ENCODE data around the gene MED27. TPM values are rescaled to one million over a fixed set of nuclear protein-coding genes. Genes with fewer than 3 reads are reported as not detected.

The MED27 gene
- total and polyA plus RNA-seq, 7 donors = 11.9 to 19.7 (median 15.6) TPM

- DNase-seq = no peak
- Histone ChIP-seq H3K4me3 (no peak overlapping the region), H3K4me1 (peaks cover 0 to 9% (median 0%) of the 10 kb centered on the region in 4 donors), H3K9me3 (no peaks in the 10 kb centered on the region), H3K27me3 (no peaks in the 10 kb centered on the region), H3K27ac (no peak overlapping the region), H3K36me3 (peaks cover 0 to 28% (median 0%) of the 10 kb centered on the region in 4 donors)
- intact Hi-C loops (cut with DNase I) = no loop called here
- 87 to 97% methylated on average over 2 of the region's 2 CpGs for WGBS, 2 donors
- TF ChIP-seq EP300 (IDR thresholded peaks at IDR 0.05) = no peak
- no peak for TF ChIP-seq POLR2A (IDR thresholded peaks at IDR 0.05)
- no peak for TF ChIP-seq POLR2AphosphoS5 (IDR thresholded peaks at IDR 0.05)
- no peak for TF ChIP-seq CTCF (IDR thresholded peaks at IDR 0.05)
These were observed 190.7 kb downstream of the MED27 start for GRCh38 chr9:131888923-131889322.

- Histone ChIP-seq H3K27ac (no peak overlapping the region), H3K36me3 (peaks cover 0 to 16% (median 0%) of the 10 kb centered on the region in 4 donors), H3K4me1 (peaks cover 0 to 9% (median 0%) of the 10 kb centered on the region in 4 donors), H3K4me3 (no peak overlapping the region), H3K27me3 (no peaks in the 10 kb centered on the region), H3K9me3 (no peaks in the 10 kb centered on the region)
- no peak for DNase-seq
- WGBS, 2 donors = 73 to 81% methylated on average over 2 of the region's 2 CpGs
- TF ChIP-seq CTCF (IDR thresholded peaks at IDR 0.05) = no peak
- TF ChIP-seq POLR2AphosphoS5 (IDR thresholded peaks at IDR 0.05) = no peak
- TF ChIP-seq POLR2A (IDR thresholded peaks at IDR 0.05) = no peak
- TF ChIP-seq EP300 (IDR thresholded peaks at IDR 0.05) = no peak
- intact Hi-C loops (cut with DNase I) = no loop called here
These were observed 192.0 kb downstream of the MED27 start for GRCh38 chr9:131887680-131888079.

- WGBS, 2 donors = 80 to 85% methylated on average over 2 of the region's 2 CpGs
- H3K4me3 ChIP-seq = no peak overlapping the region
- intact Hi-C loops (cut with DNase I) = no loop called here
- TF ChIP-seq CTCF (IDR thresholded peaks at IDR 0.05) (no peak), POLR2A (IDR thresholded peaks at IDR 0.05) (no peak), POLR2AphosphoS5 (IDR thresholded peaks at IDR 0.05) (no peak), EP300 (IDR thresholded peaks at IDR 0.05) (no peak)
- H3K9me3 ChIP-seq = no peaks in the 10 kb centered on the region
- H3K27me3 ChIP-seq = no peaks in the 10 kb centered on the region
- H3K4me1 ChIP-seq = peaks cover 0 to 9% (median 0%) of the 10 kb centered on the region in 4 donors
- DNase-seq = no peak
- no peak overlapping the region for H3K27ac ChIP-seq
- H3K36me3 ChIP-seq = peaks cover 0 to 8% (median 0%) of the 10 kb centered on the region in 4 donors
These were observed 192.8 kb downstream of the MED27 start for GRCh38 chr9:131886826-131887225.

GRCh38 chr9:131885144-131885609 lies 194.5 kb downstream of the MED27 start:
- no peaks in the 10 kb centered on the region for H3K36me3 ChIP-seq
- peaks cover 0 to 9% (median 0%) of the 10 kb centered on the region in 4 donors for H3K4me1 ChIP-seq
- TF ChIP-seq POLR2AphosphoS5 (IDR thresholded peaks at IDR 0.05) = no peak
- no peak for TF ChIP-seq EP300 (IDR thresholded peaks at IDR 0.05)
- no peak for TF ChIP-seq CTCF (IDR thresholded peaks at IDR 0.05)
- no peak for TF ChIP-seq POLR2A (IDR thresholded peaks at IDR 0.05)
- no peaks in the 10 kb centered on the region for H3K9me3 ChIP-seq
- no peak overlapping the region for H3K27ac ChIP-seq
- H3K27me3 ChIP-seq = no peaks in the 10 kb centered on the region
- intact Hi-C loops (cut with DNase I) = no loop called here
- H3K4me3 ChIP-seq = no peak overlapping the region
- WGBS, 2 donors = 87 to 89% methylated on average over 6 of the region's 6 CpGs
- DNase-seq = no peak

GRCh38 chr9:131884222-131884621 lies 195.4 kb downstream of the MED27 start:
- Histone ChIP-seq H3K27me3 (no peaks in the 10 kb centered on the region), H3K36me3 (no peaks in the 10 kb centered on the region), H3K27ac (no peak overlapping the region), H3K9me3 (no peaks in the 10 kb centered on the region), H3K4me3 (no peak overlapping the region), H3K4me1 (peaks cover 0 to 9% (median 0%) of the 10 kb centered on the region in 4 donors)
- TF ChIP-seq CTCF (IDR thresholded peaks at IDR 0.05) = no peak
- TF ChIP-seq POLR2A (IDR thresholded peaks at IDR 0.05) = no peak
- TF ChIP-seq EP300 (IDR thresholded peaks at IDR 0.05) = no peak
- no peak for TF ChIP-seq POLR2AphosphoS5 (IDR thresholded peaks at IDR 0.05)
- 83 to 92% methylated on average over 1 of the region's 1 CpG for WGBS, 2 donors
- DNase-seq = peak; percentile 11
- intact Hi-C loops (cut with DNase I) = no loop called here

Measured in sigmoid colon (tissue), 7 donors.